CD4-positive, alpha-beta T cell treated with Interleukin-4 for 1 hour (primary cell): ENCODE data around the gene GPR89B.
"Not testable (repeated sequence)": the region's sequence is repeated elsewhere in the genome, so short reads cannot be mapped to it uniquely, and the experiment has no call there.

Experiments used
- DNase-seq, 2 donors: peaks; one replicate each; pipeline ENCODE4 v3.0.0-alpha.2; 2020 to 2022

Gene GPR89B

GRCh38 chr1:147942563-147942962 is 14.3 kb downstream of the GPR89B start:
- DNase-seq: not testable (repeated sequence)

GRCh38 chr1:147949517-147949916 is 21.3 kb downstream of the GPR89B start:
- not testable (repeated sequence) for DNase-seq

DNA sequence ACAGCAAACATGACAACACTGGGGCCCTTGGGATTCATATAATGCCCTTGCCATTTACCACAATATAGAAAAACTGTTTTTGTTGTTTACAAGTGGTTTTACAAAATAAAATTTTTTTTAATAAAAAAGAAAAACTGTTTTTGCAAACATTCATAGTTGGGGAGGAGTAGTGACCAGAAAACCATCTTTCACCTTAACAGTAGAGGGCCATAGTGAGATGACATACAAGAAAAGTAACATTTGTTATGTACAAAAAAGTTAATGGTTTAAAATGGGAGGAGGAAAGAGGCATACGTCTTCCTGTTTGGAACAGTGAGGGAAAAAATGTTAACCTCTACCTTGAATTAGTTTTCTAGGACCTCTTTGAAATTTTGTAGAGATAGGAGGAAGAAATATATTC is 30.7 kb downstream of the GPR89B start:
- DNase-seq: not testable (repeated sequence)

DNA sequence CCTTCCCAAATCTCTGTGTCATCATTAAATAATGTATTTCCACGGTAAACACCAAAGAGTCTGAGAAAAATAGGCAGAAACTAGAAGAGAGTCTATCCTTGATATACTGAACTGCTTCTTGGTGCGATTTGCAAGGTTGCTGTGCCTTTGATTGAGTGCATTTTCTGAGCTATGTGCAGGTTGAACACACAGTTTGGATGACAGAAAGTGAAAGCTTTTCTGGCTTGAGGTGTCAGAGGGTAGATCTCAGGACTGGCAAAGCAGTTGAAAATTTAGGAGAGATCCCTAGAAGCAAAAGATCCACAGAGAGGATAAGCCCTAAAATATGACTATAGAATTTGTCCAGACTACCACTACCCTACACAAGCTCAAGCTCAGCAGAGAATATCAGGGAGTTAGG is 31.5 kb downstream of the GPR89B start:
- DNase-seq: not testable (repeated sequence)

DNA sequence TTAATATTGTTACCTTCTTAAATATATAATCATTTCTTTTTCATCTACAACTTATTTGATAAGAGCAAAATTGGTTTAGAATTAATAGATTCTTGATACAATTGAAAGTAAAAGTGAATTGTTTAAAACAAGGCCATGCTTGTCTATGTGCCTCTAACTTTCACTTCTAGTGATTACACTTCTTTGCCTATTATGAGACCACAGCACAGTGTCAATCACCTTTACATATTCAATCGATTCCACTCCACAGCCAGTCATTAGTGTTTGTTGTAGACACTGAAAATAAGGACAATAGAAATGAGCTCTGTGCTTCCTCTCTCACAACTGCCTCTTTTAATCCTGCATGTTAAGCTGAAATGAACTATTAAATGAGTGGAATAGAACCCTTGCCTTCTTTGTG is 36.4 kb downstream of the GPR89B start:
- DNase-seq: not testable (repeated sequence)

DNA sequence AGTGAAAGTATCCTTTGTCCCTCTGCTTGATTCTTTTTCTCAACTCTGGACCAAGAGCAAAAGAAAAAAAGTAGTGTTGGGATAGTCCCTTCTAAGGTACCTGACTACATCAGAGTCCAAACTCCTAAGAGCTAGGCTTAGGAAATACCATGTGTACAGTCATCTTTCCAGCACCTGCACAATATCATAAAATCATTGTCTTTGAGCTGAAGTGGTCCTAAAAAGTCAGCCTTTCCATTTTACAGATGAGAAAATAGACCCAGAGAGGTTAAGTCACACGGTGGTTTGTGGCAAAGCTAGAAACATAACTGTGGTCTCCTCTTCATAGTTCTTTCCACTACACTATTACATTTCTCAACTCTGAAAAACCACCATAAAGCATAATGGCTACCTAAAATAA is 38.4 kb downstream of the GPR89B start:
- DNase-seq: not testable (repeated sequence)

- DNase-seq: not testable (repeated sequence)
Measured at GRCh38 chr1:147978896-147979651, 50.9 kb downstream of the GPR89B start.

GRCh38 chr1:147985374-147985773 is 57.2 kb downstream of the GPR89B start:
- DNase-seq: not testable (repeated sequence)

DNA sequence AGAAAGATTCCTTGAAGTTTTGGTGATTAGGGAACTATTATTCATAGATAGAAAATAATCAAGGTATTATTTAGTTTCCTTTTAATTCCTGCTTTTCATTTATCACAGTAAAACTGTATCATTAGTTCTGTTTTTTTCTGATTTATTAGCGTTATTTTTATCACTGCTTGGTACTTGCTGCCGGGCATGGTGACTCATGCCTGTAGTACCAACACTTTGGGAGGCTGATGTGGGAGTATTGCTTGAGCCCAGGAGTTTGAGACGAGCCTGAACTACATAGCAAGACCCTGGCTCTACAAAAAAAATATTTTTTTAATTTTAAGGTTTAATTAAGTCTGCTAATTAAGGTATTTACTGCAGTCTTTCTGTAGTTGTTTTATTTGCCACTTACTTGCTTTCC is 59.7 kb downstream of the GPR89B start:
- DNase-seq: not testable (repeated sequence)

DNA sequence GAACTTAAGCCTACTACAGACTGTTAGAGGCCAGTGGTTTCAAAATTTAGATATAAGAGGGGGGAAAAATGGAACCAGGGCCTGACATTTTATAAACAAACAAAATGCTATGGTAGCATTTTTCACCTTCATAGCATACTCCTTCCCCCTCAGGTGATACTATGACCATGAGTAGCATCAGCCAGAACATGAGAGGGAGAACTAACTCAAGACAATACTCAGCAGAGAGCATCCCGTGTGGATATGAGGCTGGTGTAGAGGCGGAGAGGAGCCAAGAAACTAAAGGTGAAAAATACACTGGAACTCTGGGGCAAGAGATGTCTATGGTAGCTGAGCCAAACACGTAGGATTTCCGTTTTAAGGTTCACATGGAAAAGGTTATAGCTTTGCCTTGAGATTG is 64.7 kb downstream of the GPR89B start:
- not testable (repeated sequence) for DNase-seq

GRCh38 chr1:147993400-147993799 is 65.2 kb downstream of the GPR89B start:
- not testable (repeated sequence) for DNase-seq

DNA sequence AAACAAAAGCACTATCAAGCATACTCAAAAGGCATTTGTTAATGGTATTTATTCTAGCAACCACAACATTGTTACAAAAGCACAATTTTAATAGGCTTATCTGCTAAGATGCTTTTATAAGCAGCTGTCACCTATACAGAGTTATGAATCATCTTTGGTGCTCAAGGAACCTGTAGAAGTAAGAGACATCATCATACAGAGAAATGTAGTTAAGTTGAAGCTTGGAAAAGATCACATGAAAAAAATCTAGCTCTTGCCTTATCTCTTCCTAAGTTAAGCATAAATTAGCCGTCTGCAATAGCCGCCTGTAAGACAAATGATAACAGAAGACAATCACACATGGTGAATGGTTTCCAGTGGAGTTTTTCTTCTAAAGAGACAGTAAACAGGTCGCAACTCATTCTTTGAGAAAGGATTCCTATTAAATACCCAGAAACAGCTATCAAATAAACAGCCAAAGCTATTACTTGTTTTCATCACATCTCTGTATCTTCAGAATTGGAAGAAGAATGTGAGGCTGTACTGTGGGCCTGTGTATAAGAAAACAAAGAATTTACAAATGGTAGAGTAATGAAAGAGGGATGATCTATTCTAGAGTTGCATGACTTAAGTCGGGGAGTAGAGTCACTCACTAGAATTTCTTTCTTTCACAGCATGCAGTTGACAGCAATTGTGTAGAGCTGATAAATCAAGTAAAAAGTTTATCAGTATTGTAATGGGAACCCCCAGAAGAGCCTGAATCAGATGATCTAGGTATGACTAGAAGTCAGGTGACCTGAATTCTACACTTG is 65.8 kb downstream of the GPR89B start:
- DNase-seq: not testable (repeated sequence)

GRCh38 chr1:147996088-147996487 is 67.9 kb downstream of the GPR89B start:
- not testable (repeated sequence) for DNase-seq

DNA sequence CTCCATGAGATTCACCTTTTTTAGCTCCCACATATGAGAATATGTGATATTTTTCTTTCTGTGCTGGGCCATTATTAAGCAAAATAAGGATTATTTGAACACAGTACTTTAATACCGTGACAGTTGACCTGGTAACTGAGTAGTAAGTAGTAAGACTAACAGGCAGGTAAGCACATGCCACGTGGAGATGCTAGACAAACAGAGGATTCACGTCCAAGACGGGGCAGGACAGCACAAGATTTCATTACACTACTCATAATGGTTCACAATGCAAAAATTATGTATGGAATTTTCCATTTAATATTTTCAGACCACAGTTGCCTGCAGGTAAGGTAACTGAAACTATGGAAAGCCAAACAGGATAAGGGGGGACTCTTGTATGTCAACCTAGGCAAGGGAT is 79.5 kb downstream of the GPR89B start:
- DNase-seq: not testable (repeated sequence)

DNA sequence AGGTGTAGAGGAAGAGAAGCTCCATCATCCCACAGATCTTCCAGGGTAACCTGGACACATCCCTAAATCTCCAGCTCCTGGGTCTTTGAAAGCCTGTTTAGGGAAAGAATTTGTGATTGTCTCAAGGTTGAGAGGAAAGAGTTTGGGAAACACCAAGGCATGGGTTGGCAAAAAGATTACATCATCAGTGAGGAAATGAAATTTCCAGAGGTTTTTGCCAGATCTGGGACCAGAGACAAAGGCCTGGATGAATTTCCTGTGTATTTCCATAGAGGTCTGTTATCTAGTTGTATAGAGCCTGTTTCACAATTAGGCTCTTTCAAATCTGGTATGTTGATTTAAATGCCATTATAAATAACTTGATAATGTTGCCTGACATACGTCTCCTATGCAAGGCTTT is 82.3 kb downstream of the GPR89B start:
- DNase-seq: no peak

GRCh38 chr1:148013177-148014144 is 85.2 kb downstream of the GPR89B start:
- not testable (repeated sequence) for DNase-seq

GRCh38 chr1:148014289-148015200 is 86.3 kb downstream of the GPR89B start:
- not testable (repeated sequence) for DNase-seq

- DNase-seq: not testable (repeated sequence)
Measured at GRCh38 chr1:148024918-148025317, 96.7 kb downstream of the GPR89B start.

GRCh38 chr1:148027004-148027403 is 98.8 kb downstream of the GPR89B start:
- DNase-seq: not testable (repeated sequence)

GRCh38 chr1:148032247-148032646 is 104.0 kb downstream of the GPR89B start:
- DNase-seq: not testable (repeated sequence)

DNA sequence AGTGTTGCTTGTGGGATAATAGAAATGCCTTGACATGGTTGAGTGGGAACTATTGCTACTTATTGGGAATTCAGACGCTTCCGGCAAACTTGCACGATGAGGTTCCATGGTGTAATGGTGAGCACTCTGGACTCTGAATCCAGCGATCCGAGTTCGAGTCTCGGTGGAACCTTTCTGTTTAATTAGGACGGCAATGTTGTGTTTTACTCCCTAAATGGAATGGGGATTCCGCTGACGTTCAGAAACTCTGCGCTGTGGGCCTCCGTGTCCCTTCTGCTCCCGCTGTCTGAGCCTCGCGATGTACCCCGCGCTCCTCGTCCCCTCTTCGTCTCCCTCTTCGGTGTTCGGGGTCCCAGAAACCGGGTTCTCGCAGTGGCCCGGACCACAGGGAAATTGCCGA is 104.5 kb downstream of the GPR89B start:
- not testable (repeated sequence) for DNase-seq

GRCh38 chr1:148033147-148033546 is 104.9 kb downstream of the GPR89B start:
- not testable (repeated sequence) for DNase-seq
